H1 (cell line): ENCODE measurements around the gene ARMCX2. TPM values are rescaled to one million over a fixed set of nuclear protein-coding genes. Genes with fewer than 3 reads are reported as not detected.

Source experiments
- CTCF ChIA-PET: fragments of 300-600 bp; sonication (Branson Sonifier 250); formaldehyde crosslinking; loops from one replicate; lab custom pipeline; 2021; ENCODE audit not compliant: partially characterized antibody; lab: Charles Lee
- POLR2A ChIA-PET: fragments of 300-600 bp; sonication (Branson Sonifier 250); formaldehyde crosslinking; loops from one replicate; lab custom pipeline; 2021; ENCODE audit warnings: inconsistent platforms; ENCODE audit not compliant: partially characterized antibody; lab: Charles Lee
- DNase-seq, 2 experiments: peaks; one replicate each; pipeline versions ENCODE4 v3.0.0 to v3.0.0-alpha.2; 2010 to 2022; ENCODE audit warnings: low spot score in 2 of 2, low read depth in 1 of 2, mixed read lengths in 1 of 2
- FAIRE-seq: peaks from 2 replicates; lab custom pipeline; 2011; peaks lifted over from hg19 to GRCh38; lab: Jason Lieb, UNC
- H2AFZ ChIP-seq: 2 replicates; pipeline ENCODE4 v1.8.1; 2012; ENCODE audit warnings: low read length, inconsistent platforms
- H2AK5ac ChIP-seq: 2 replicates; pipeline ENCODE4 v1.6.1; 2013; ENCODE audit warnings: low read depth, low read length
- H2BK120ac ChIP-seq: replicated peaks from 2 replicates; pipeline ENCODE3; 2013; ENCODE audit warnings: low read depth, low read length, inconsistent platforms
- H2BK12ac ChIP-seq: 2 replicates; pipeline ENCODE4 v1.6.1; 2013; ENCODE audit warnings: low read depth, low read length
- H2BK15ac ChIP-seq: 2 replicates; pipeline ENCODE4 v1.6.1; 2013; ENCODE audit warnings: low read length
- H2BK20ac ChIP-seq: 2 replicates; pipeline ENCODE4 v1.6.1; 2013; ENCODE audit warnings: low read length
- H2BK5ac ChIP-seq: 2 replicates; pipeline ENCODE4 v1.6.1; 2013; ENCODE audit warnings: low read depth, low read length
- H3K14ac ChIP-seq: 2 replicates; pipeline ENCODE4 v1.6.1; 2013; ENCODE audit warnings: inconsistent platforms; ENCODE audit not compliant: insufficient read length
- H3K18ac ChIP-seq: 2 replicates; pipeline ENCODE4 v1.6.1; 2013; ENCODE audit warnings: low read length; ENCODE audit errors: extremely low read depth
- H3K23ac ChIP-seq: 2 replicates; pipeline ENCODE4 v1.6.1; 2013; ENCODE audit warnings: inconsistent platforms; ENCODE audit not compliant: insufficient read length
- H3K23me2 ChIP-seq: 2 replicates; pipeline ENCODE4 v1.6.1; 2013; ENCODE audit warnings: low read depth, low read length
- H3K27ac ChIP-seq: 2 replicates; pipeline ENCODE4 v1.6.1; 2011; ENCODE audit warnings: low read depth, low read length, inconsistent platforms
- H3K27me3 ChIP-seq, 4 experiments: replicated peaks in 1 of 4; 1 replicate in 1 of 4; 2 replicates in 3 of 4; pipeline versions ENCODE4 v1.6.1 to v1.8.1; 2011 to 2013; ENCODE audit warnings: low read length in 3 of 4, mild to moderate bottlenecking in 3 of 4, inconsistent platforms in 2 of 4, mixed read lengths in 2 of 4, moderate library complexity in 1 of 4; ENCODE audit not compliant: control insufficient read depth in 3 of 4, insufficient read depth in 3 of 4; ENCODE audit errors: extremely low read depth in 1 of 4
- H3K36me3 ChIP-seq, 4 experiments: 2 replicates each; pipeline versions ENCODE4 v1.6.1 to v1.8.1; 2011 to 2013; ENCODE audit warnings: mild to moderate bottlenecking in 4 of 4, low read length in 3 of 4, moderate library complexity in 2 of 4, control low read depth in 1 of 4, inconsistent platforms in 1 of 4; ENCODE audit not compliant: insufficient read depth in 4 of 4, control insufficient read depth in 2 of 4
- H3K4ac ChIP-seq: replicated peaks from 2 replicates; pipeline ENCODE3; 2013; ENCODE audit warnings: low read length, low read depth, mixed read lengths, inconsistent platforms; ENCODE audit not compliant: insufficient read length
- H3K4me1 ChIP-seq, 4 experiments: replicated peaks in 1 of 4; 1 replicate in 1 of 4; 2 replicates in 3 of 4; pipeline versions ENCODE4 v1.6.1 to v1.8.1; 2011 to 2013; ENCODE audit warnings: low read length in 3 of 4, inconsistent platforms in 2 of 4, mixed read lengths in 1 of 4; ENCODE audit not compliant: insufficient read depth in 4 of 4, control insufficient read depth in 3 of 4
- H3K4me2 ChIP-seq, 2 experiments: 2 replicates each; pipeline versions ENCODE4 v1.6.1 to v1.8.1; 2011 to 2013; ENCODE audit warnings: low read depth in 2 of 2, low read length in 2 of 2, control low read depth in 1 of 2, inconsistent platforms in 1 of 2, mild to moderate bottlenecking in 1 of 2; ENCODE audit not compliant: insufficient read depth in 1 of 2
- H3K4me3 ChIP-seq, 4 experiments: fragments of 200-600, 300-600 bp in 1 of 4; sonication (generic), shearing (Covaris generic), sonication (Bioruptor Twin) in 1 of 4; 2 replicates each; pipeline versions ENCODE4 v1.5.1 to v1.8.1; 2011 to 2016; ENCODE audit warnings: low read length in 4 of 4, low read depth in 3 of 4, control low read depth in 2 of 4, inconsistent platforms in 2 of 4, mild to moderate bottlenecking in 2 of 4, mixed read lengths in 1 of 4, moderate library complexity in 1 of 4; ENCODE audit not compliant: insufficient read depth in 2 of 4; ENCODE audit errors: extremely low read depth in 1 of 4
- H3K56ac ChIP-seq: replicated peaks from 2 replicates; pipeline ENCODE3; 2013; ENCODE audit warnings: low read depth, mild to moderate bottlenecking, mixed read lengths, low read length, inconsistent platforms; ENCODE audit not compliant: insufficient read length
- H3K79me1 ChIP-seq: 2 replicates; pipeline ENCODE4 v1.6.1; 2013; ENCODE audit warnings: low read depth, low read length, control low read depth
- H3K79me2 ChIP-seq, 2 experiments: 2 replicates each; pipeline versions ENCODE4 v1.6.1 to v1.8.1; 2012 to 2013; ENCODE audit warnings: low read length in 2 of 2, mild to moderate bottlenecking in 2 of 2, inconsistent platforms in 1 of 2; ENCODE audit not compliant: insufficient read depth in 2 of 2, control insufficient read depth in 1 of 2
- H3K9ac ChIP-seq, 4 experiments: replicated peaks in 1 of 4; 1 replicate in 1 of 4; 2 replicates in 3 of 4; pipeline versions ENCODE4 v1.6.1 to v1.8.1; 2011 to 2013; ENCODE audit warnings: low read depth in 3 of 4, low read length in 3 of 4, control low read depth in 2 of 4, mild to moderate bottlenecking in 2 of 4, moderate library complexity in 2 of 4, inconsistent platforms in 1 of 4; ENCODE audit errors: extremely low read depth in 1 of 4
- H3K9me3 ChIP-seq, 2 experiments: 2 replicates each; pipeline versions ENCODE4 v1.6.1 to v1.8.1; 2012 to 2013; ENCODE audit warnings: mild to moderate bottlenecking in 2 of 2, moderate library complexity in 2 of 2, control low read depth in 1 of 2, inconsistent platforms in 1 of 2, low read depth in 1 of 2, low read length in 1 of 2, mixed read lengths in 1 of 2; ENCODE audit not compliant: insufficient read depth in 2 of 2
- H4K20me1 ChIP-seq, 2 experiments: replicated peaks in 1 of 2; 2 replicates each; pipeline versions ENCODE3 to v1.8.1; 2011 to 2013; ENCODE audit warnings: inconsistent platforms in 2 of 2, low read length in 2 of 2, mild to moderate bottlenecking in 1 of 2; ENCODE audit not compliant: insufficient read depth in 2 of 2, control insufficient read depth in 1 of 2
- H4K5ac ChIP-seq: 2 replicates; pipeline ENCODE4 v1.6.1; 2013; ENCODE audit warnings: low read length, low read depth, mixed read lengths, inconsistent platforms; ENCODE audit not compliant: insufficient read length
- H4K8ac ChIP-seq: 2 replicates; pipeline ENCODE4 v1.8.0; 2013; ENCODE audit warnings: mild to moderate bottlenecking, moderate library complexity, low read length, inconsistent platforms; ENCODE audit not compliant: insufficient read depth; ENCODE audit errors: extremely low read depth
- H4K91ac ChIP-seq: replicated peaks from 2 replicates; pipeline ENCODE3; 2013; ENCODE audit warnings: low read length, mixed read lengths, inconsistent platforms; ENCODE audit not compliant: insufficient read length
- CBX5 ChIP-seq: fragments of 300-800, 300-1000 bp; sonication (generic); IDR thresholded peaks from 2 replicates; pipeline ENCODE4 v1.7.1; 2016; ENCODE audit warnings: antibody characterized with exemption, low read length, low read depth
- CTCF ChIP-seq, 3 experiments: IDR thresholded peaks; 1 replicate in 2 of 3; 2 replicates in 1 of 3; pipeline versions ENCODE4 v1.5.1 to v1.6.1; 2011; ENCODE audit warnings: low read length in 3 of 3, mild to moderate bottlenecking in 3 of 3, inconsistent platforms in 2 of 3, low read depth in 1 of 3, moderate library complexity in 1 of 3; ENCODE audit not compliant: insufficient read depth in 1 of 3; ENCODE audit errors: control extremely low read depth in 1 of 3
- EP300 ChIP-seq, 2 experiments: IDR thresholded peaks; 1 replicate in 1 of 2; 2 replicates in 1 of 2; pipeline ENCODE4 v1.6.1; 2011 to 2012; ENCODE audit warnings: low read depth in 2 of 2, low read length in 2 of 2, mild to moderate bottlenecking in 2 of 2, borderline replicate concordance in 1 of 2, inconsistent platforms in 1 of 2, moderate library complexity in 1 of 2
- FOSL1 ChIP-seq: IDR thresholded peaks from 2 replicates; pipeline ENCODE4 v1.6.1; 2011; ENCODE audit warnings: mild to moderate bottlenecking, low read depth, low read length, moderate library complexity; ENCODE audit not compliant: insufficient read depth
- KDM4A ChIP-seq: IDR thresholded peaks from one replicate; pipeline ENCODE4 v1.7.1; 2012; ENCODE audit warnings: low read depth, mild to moderate bottlenecking, moderate library complexity, low read length, inconsistent platforms; ENCODE audit not compliant: severe bottlenecking
- RFX5 ChIP-seq: IDR thresholded peaks from 2 replicates; pipeline ENCODE4 v1.6.1; 2011; ENCODE audit warnings: low read depth, low read length, improper control_type of control experiment, borderline replicate concordance
- SAP30 ChIP-seq: fragments of 300-600 bp; sonication (generic); IDR thresholded peaks from 2 replicates; pipeline ENCODE4 v1.7.1; 2012; ENCODE audit warnings: low read length, moderate library complexity, mild to moderate bottlenecking, inconsistent platforms; ENCODE audit not compliant: insufficient read depth, insufficient replicate concordance
- SP2 ChIP-seq: IDR thresholded peaks from 2 replicates; pipeline ENCODE4 v1.6.1; 2012; ENCODE audit warnings: mild to moderate bottlenecking, low read length, inconsistent platforms
- YY1 ChIP-seq: IDR thresholded peaks from 2 replicates; pipeline ENCODE4 v1.6.1; 2011; ENCODE audit warnings: low read depth, mild to moderate bottlenecking, low read length
- WGBS, 2 experiments: shearing (Covaris generic) in 1 of 2; methylation state at CpG; one replicate each; pipeline versions ENCODE4 v1.1.6 to v1.1.7; 2013 to 2015; ENCODE audit warnings: low lambda C conversion rate in 2 of 2, mixed read lengths in 2 of 2, inconsistent platforms in 1 of 2, low coverage in 1 of 2, missing lambda C conversion rate in 1 of 2; ENCODE audit not compliant: insufficient replicate concordance in 2 of 2, insufficient coverage in 1 of 2, insufficient read length in 1 of 2; ENCODE audit errors: extremely low coverage in 1 of 2, missing lambda C conversion rate in 1 of 2; 5-methylcytosine and 5-hydroxymethylcytosine counted together
- polyA plus RNA-seq, 7 experiments: library from polyadenylated mRNA; depleted of rRNA in 3 of 7; stranded (reverse) in 5 of 7; unstranded in 2 of 7; fragments of >200 nt in 5 of 7; fragments of 200-250 nt in 2 of 7; gene quantifications; 1 replicate in 5 of 7; 2 replicates in 1 of 7; 4 replicates in 1 of 7; pipeline versions ENCODE4 v1.2.1 to v1.2.3, GENCODE V29; 2011 to 2013; ENCODE audit warnings: missing spikeins in 2 of 7, mixed read lengths in 2 of 7
- total RNA-seq: library from RNA; stranded (reverse); fragmentation: NEBNext Ultra II Directional; extraction: Animal tissue kit (Norgen Biotek cat#: 25700); gene quantifications from 2 replicates; pipeline ENCODE4 v1.2.1, GENCODE V29; 2021

The ARMCX2 gene
- total and polyA plus RNA-seq, 2 of the 8 experiments (the other 6 are each of a cell fraction or from before 2014, with no cell fraction given) = 39.7 to 113 TPM

- no peak for FAIRE-seq
- no peak overlapping the region for H2BK12ac ChIP-seq
- CTCF ChIA-PET = interaction anchor here (1.1 kb wide), 1 partner anchor 82 kb away, joined by 3 read pairs; no protein-coding TSS in a partner anchor
Observed at GRCh38 chrX:101677028-101677427, 17.4 kb upstream of the ARMCX2 start.

More at GRCh38 chrX:101677028-101677427, 17.4 kb upstream of the ARMCX2 start:
- H3K4me1 ChIP-seq = no peaks in the 10 kb centered on the region; a peak in 2 of 7 replicates
- H2BK120ac ChIP-seq = no peak overlapping the region
- H3K27ac ChIP-seq = no peak overlapping the region
- no peak overlapping the region for H3K9ac ChIP-seq
- no peak overlapping the region for H2BK15ac ChIP-seq
- H2BK20ac ChIP-seq = no peak overlapping the region
- H3K79me2 ChIP-seq = no peaks in the 10 kb centered on the region
- no peak overlapping the region for H3K23ac ChIP-seq
- H2AFZ ChIP-seq = peak overlapping the region; percentile 76; the same call in 1 of the 2 replicates
- H3K23me2 ChIP-seq = no peaks in the 10 kb centered on the region
- H3K4me2 ChIP-seq = no peak overlapping the region
- H3K27me3 ChIP-seq = no peaks in the 10 kb centered on the region
- POLR2A ChIA-PET = interaction anchor here (1.4 to 2.3 kb wide), 2 partner anchors 9 to 17 kb away, joined by 3 to 6 read pairs; partner anchors contain the start of gene ARMCX2
- H3K14ac ChIP-seq = no peak overlapping the region
- 50% methylated on average over 1 of the region's 1 CpG; no CpG with 5 or more reads in 1 of the 2 experiments for WGBS, 2 experiments
- no peaks in the 10 kb centered on the region for H3K79me1 ChIP-seq
- no peak overlapping the region for H2AK5ac ChIP-seq
- H4K20me1 ChIP-seq = no peaks in the 10 kb centered on the region
- no peaks in the 10 kb centered on the region for H3K36me3 ChIP-seq
- no peak overlapping the region for H4K5ac ChIP-seq
- H2BK5ac ChIP-seq = no peak overlapping the region
- H4K91ac ChIP-seq = no peak overlapping the region
- no peaks in the 10 kb centered on the region for H3K9me3 ChIP-seq
- no peak overlapping the region for H3K4me3 ChIP-seq
- no peak overlapping the region for H3K56ac ChIP-seq
- H4K8ac ChIP-seq = no peak overlapping the region
- TF ChIP-seq CBX5 = no peak
- TF ChIP-seq EP300 (IDR thresholded peaks at IDR 0.05; ENCODE audit: borderline replicate concordance in 1 of 2, low read depth in 2 of 2, low read length in 2 of 2) = no peak
- TF ChIP-seq CTCF (IDR thresholded peaks at IDR 0.05; ENCODE audit: control extremely low read depth in 1 of 3, insufficient read depth in 1 of 3, low read depth in 1 of 3, low read length in 3 of 3) = no peak
- no peak for TF ChIP-seq RFX5
- no peak for TF ChIP-seq YY1
- TF ChIP-seq FOSL1 = no peak
- TF ChIP-seq SP2 = no peak
- no peak for TF ChIP-seq SAP30
- no peak for TF ChIP-seq KDM4A
- no peak for DNase-seq
- H3K4ac ChIP-seq = no peak overlapping the region
- no peak overlapping the region for H3K18ac ChIP-seq
